Astrocyte (in vitro differentiated cells and primary cell): ENCODE measurements around the gene KIAA0319L. TPM values are rescaled to one million over a fixed set of nuclear protein-coding genes. Genes with fewer than 3 reads are reported as not detected.
A peak's percentile ranks its signal among the peaks of the same experiment; 100 is the strongest.

Source experiments
- DNase-seq: peaks from one replicate; pipeline ENCODE4 v3.0.0-alpha.2; 2010; ENCODE audit warnings: low read depth
- FAIRE-seq: peaks from 2 replicates; lab custom pipeline; 2011; peaks lifted over from hg19 to GRCh38; lab: Jason Lieb, UNC
- H2AFZ ChIP-seq: 2 replicates; pipeline ENCODE4 v1.6.0; 2012; ENCODE audit warnings: low read depth, low read length, inconsistent platforms
- H3K27ac ChIP-seq: 2 replicates; pipeline ENCODE4 v1.5.1; 2011; ENCODE audit warnings: low read depth, low read length, inconsistent platforms
- H3K27me3 ChIP-seq: 2 replicates; pipeline ENCODE4 v1.6.0; 2011; ENCODE audit warnings: low read length, inconsistent platforms; ENCODE audit not compliant: insufficient read depth
- H3K36me3 ChIP-seq: 2 replicates; pipeline ENCODE4 v1.5.1; 2011; ENCODE audit warnings: low read length, inconsistent platforms; ENCODE audit not compliant: insufficient read depth
- H3K4me1 ChIP-seq: 2 replicates; pipeline ENCODE4 v1.5.1; 2011; ENCODE audit warnings: low read length, inconsistent platforms; ENCODE audit not compliant: insufficient read depth
- H3K4me2 ChIP-seq: 2 replicates; pipeline ENCODE4 v1.6.0; 2012; ENCODE audit warnings: low read length, inconsistent platforms
- H3K4me3 ChIP-seq: 2 replicates; pipeline ENCODE4 v1.5.1; 2011; ENCODE audit warnings: low read depth, mild to moderate bottlenecking, low read length, inconsistent platforms; ENCODE audit not compliant: insufficient read depth
- H3K79me2 ChIP-seq: 2 replicates; pipeline ENCODE4 v1.6.0; 2012; ENCODE audit warnings: mild to moderate bottlenecking, low read length, inconsistent platforms; ENCODE audit not compliant: insufficient read depth
- H3K9ac ChIP-seq: 2 replicates; pipeline ENCODE4 v1.6.0; 2012; ENCODE audit warnings: mild to moderate bottlenecking, low read length, inconsistent platforms
- H3K9me3 ChIP-seq: 2 replicates; pipeline ENCODE4 v1.5.1; 2012; ENCODE audit warnings: low read depth, mild to moderate bottlenecking, low read length, inconsistent platforms; ENCODE audit not compliant: insufficient read depth
- H4K20me1 ChIP-seq: 2 replicates; pipeline ENCODE4 v1.6.0; 2012; ENCODE audit warnings: low read length, inconsistent platforms; ENCODE audit not compliant: insufficient read depth
- H3K27ac Mint-ChIP-seq: one replicate; pipeline ENCODE4 v1.8.0; 2021; ENCODE audit warnings: mild to moderate bottlenecking, mixed read lengths; ENCODE audit not compliant: unreplicated experiment
- H3K27me3 Mint-ChIP-seq: one replicate; pipeline ENCODE4 v1.8.0; 2021; ENCODE audit warnings: low read depth, mixed read lengths; ENCODE audit not compliant: unreplicated experiment
- H3K36me3 Mint-ChIP-seq: one replicate; pipeline ENCODE4 v1.8.0; 2021; ENCODE audit warnings: low read depth, mixed read lengths; ENCODE audit not compliant: unreplicated experiment
- H3K4me1 Mint-ChIP-seq: one replicate; pipeline ENCODE4 v1.8.0; 2021; ENCODE audit warnings: low read depth, mixed read lengths; ENCODE audit not compliant: unreplicated experiment
- H3K4me3 Mint-ChIP-seq: one replicate; pipeline ENCODE4 v1.8.0; 2021; ENCODE audit warnings: mild to moderate bottlenecking, moderate library complexity, mixed read lengths; ENCODE audit not compliant: unreplicated experiment
- H3K9me3 Mint-ChIP-seq: one replicate; pipeline ENCODE4 v1.8.0; 2021; ENCODE audit warnings: mild to moderate bottlenecking, mixed read lengths; ENCODE audit not compliant: unreplicated experiment
- CTCF ChIP-seq: IDR thresholded peaks from 2 replicates; pipeline ENCODE4 v1.5.1; 2011; ENCODE audit warnings: low read depth, mild to moderate bottlenecking, inconsistent platforms, low read length, moderate library complexity; ENCODE audit not compliant: insufficient read depth
- EZH2 ChIP-seq: IDR thresholded peaks from 2 replicates; pipeline ENCODE4 v1.6.1; 2012; ENCODE audit warnings: mild to moderate bottlenecking, low read length, inconsistent platforms; ENCODE audit not compliant: insufficient read depth
- total RNA-seq: library from RNA; stranded (reverse); gene quantifications from 2 replicates; pipeline ENCODE4 v1.2.1, GENCODE V29; 2021

Gene KIAA0319L
- total RNA-seq, 1 donor from 2014 or later, result 42.5 TPM

- H3K9ac ChIP-seq, result peak overlapping the region; percentile 81
- DNase-seq, result peak; percentile 92
These were observed 108.8 kb downstream of the KIAA0319L start for GRCh38 chr1:35448344-35448801.

GRCh38 chr1:35447278-35447677, 109.9 kb downstream of the KIAA0319L start:
- no peak overlapping the region for H3K4me3 Mint-ChIP-seq
- no peak for FAIRE-seq

More at GRCh38 chr1:35448344-35448801, 108.8 kb downstream of the KIAA0319L start:
- Histone ChIP-seq H3K4me3 (peak overlapping the region; percentile 9), H3K4me2 (peak overlapping the region; percentile 76), H3K27me3 (no peaks in the 10 kb centered on the region), H4K20me1 (no peaks in the 10 kb centered on the region), H3K79me2 (no peaks in the 10 kb centered on the region), H2AFZ (no peak overlapping the region), H3K9me3 (no peaks in the 10 kb centered on the region), H3K27ac (peak overlapping the region; percentile 94), H3K36me3 (peaks cover 7% of the 10 kb centered on the region), H3K4me1 (peaks cover 23% of the 10 kb centered on the region)
- no peak for TF ChIP-seq EZH2
- TF ChIP-seq CTCF, result no peak
- Mint-ChIP-seq H3K4me1 (peaks cover 18% of the 10 kb centered on the region), H3K27me3 (no peaks in the 10 kb centered on the region), H3K4me3 (no peak overlapping the region), H3K36me3 (peaks cover 13% of the 10 kb centered on the region), H3K9me3 (no peaks in the 10 kb centered on the region), H3K27ac (peak overlapping the region; percentile 93)
- FAIRE-seq, result no peak

GRCh38 chr1:35444519-35444774, 112.8 kb downstream of the KIAA0319L start:
- Mint-ChIP-seq H3K36me3 (peaks cover 19% of the 10 kb centered on the region), H3K4me1 (peaks cover 15% of the 10 kb centered on the region), H3K4me3 (no peak overlapping the region), H3K9me3 (no peaks in the 10 kb centered on the region), H3K27me3 (no peaks in the 10 kb centered on the region), H3K27ac (no peak overlapping the region)
- DNase-seq (no peak), FAIRE-seq (no peak)
- no peaks in the 10 kb centered on the region for H4K20me1 ChIP-seq
- peaks cover 12% of the 10 kb centered on the region for H3K36me3 ChIP-seq
- H3K9ac ChIP-seq, result no peak overlapping the region
- no peak overlapping the region for H3K4me2 ChIP-seq
- no peaks in the 10 kb centered on the region for H3K79me2 ChIP-seq
- H3K27me3 ChIP-seq, result no peaks in the 10 kb centered on the region
- peaks cover 18% of the 10 kb centered on the region for H3K4me1 ChIP-seq
- no peaks in the 10 kb centered on the region for H3K9me3 ChIP-seq
- no peak overlapping the region for H3K27ac ChIP-seq
- H3K4me3 ChIP-seq, result no peak overlapping the region
- TF ChIP-seq EZH2, result no peak
- TF ChIP-seq CTCF, result no peak
- no peak overlapping the region for H2AFZ ChIP-seq

More at GRCh38 chr1:35447278-35447677, 109.9 kb downstream of the KIAA0319L start:
- Mint-ChIP-seq H3K27ac (no peak overlapping the region), H3K36me3 (peaks cover 15% of the 10 kb centered on the region), H3K9me3 (no peaks in the 10 kb centered on the region), H3K27me3 (no peaks in the 10 kb centered on the region), H3K4me1 (peaks cover 18% of the 10 kb centered on the region)
- Histone ChIP-seq H3K79me2 (no peaks in the 10 kb centered on the region), H3K9ac (no peak overlapping the region), H3K36me3 (peaks cover 8% of the 10 kb centered on the region), H3K27me3 (no peaks in the 10 kb centered on the region), H3K4me1 (peaks cover 23% of the 10 kb centered on the region), H3K9me3 (no peaks in the 10 kb centered on the region), H2AFZ (no peak overlapping the region), H3K27ac (no peak overlapping the region), H3K4me2 (no peak overlapping the region), H4K20me1 (no peaks in the 10 kb centered on the region), H3K4me3 (no peak overlapping the region)
- no peak for TF ChIP-seq EZH2
- DNase-seq, result no peak
